GM12864 (cell line): ENCODE measurements around the gene SLC13A2.

ENCODE experiments used
- DNase-seq: peaks from one replicate; pipeline ENCODE4 v3.0.0-alpha.2; 2011; ENCODE audit warnings: low read depth
- H3K4me3 ChIP-seq: 2 replicates; pipeline ENCODE4 v1.5.1; 2011; ENCODE audit warnings: mild to moderate bottlenecking, low read depth, low read length, control low read depth
- CTCF ChIP-seq: IDR thresholded peaks from 2 replicates; pipeline ENCODE4 v1.5.1; 2011; ENCODE audit warnings: low read depth, mild to moderate bottlenecking, moderate library complexity, low read length, control low read depth, inconsistent platforms; ENCODE audit errors: missing control alignments

Gene SLC13A2

GRCh38 chr17:28537219-28537610, 63.8 kb downstream of the SLC13A2 start:
- no peak for TF ChIP-seq CTCF
- H3K4me3 ChIP-seq = no peak overlapping the region
- DNase-seq = no peak

- H3K4me3 ChIP-seq = no peak overlapping the region
- DNase-seq = no peak
- TF ChIP-seq CTCF = no peak
Observed at GRCh38 chr17:28538296-28538895, 65.0 kb downstream of the SLC13A2 start.

GRCh38 chr17:28540231-28540630, 66.8 kb downstream of the SLC13A2 start:
- TF ChIP-seq CTCF = no peak
- DNase-seq = no peak

GRCh38 chr17:28541439-28541838, 68.0 kb downstream of the SLC13A2 start:
- no peak for DNase-seq

More at GRCh38 chr17:28540231-28540630, 66.8 kb downstream of the SLC13A2 start:
- H3K4me3 ChIP-seq = no peak overlapping the region

GRCh38 chr17:28544402-28545140, 71.1 kb downstream of the SLC13A2 start:
- no peak for TF ChIP-seq CTCF
- H3K4me3 ChIP-seq = no peak overlapping the region
- no peak for DNase-seq

More at GRCh38 chr17:28541439-28541838, 68.0 kb downstream of the SLC13A2 start:
- no peak for TF ChIP-seq CTCF
- no peak overlapping the region for H3K4me3 ChIP-seq

GRCh38 chr17:28545141-28545503, 71.7 kb downstream of the SLC13A2 start:
- TF ChIP-seq CTCF = no peak
- H3K4me3 ChIP-seq = no peak overlapping the region
- no peak for DNase-seq
